Hippocampal formation (tissue), 2 donors: ENCODE data around the gene SHISA8.
"Not testable (repeated sequence)": the region's sequence is repeated elsewhere in the genome, so short reads cannot be mapped to it uniquely, and the experiment has no call there.

Experiments used
- DNase-seq, 2 donors: peaks; one replicate each; lab custom pipeline; 2025; lab: John Stamatoyannopoulos, UW

The SHISA8 gene

GRCh38 chr22:41915035-41915785 lies at the start of gene SHISA8:
SHISA8 (minus strand) TSS chr22:41915074; CDS start chr22:41914667, 407 bp downstream.
- DNase-seq: peak in 1 of 2 donors; percentile 4

- DNase-seq: no peak
Measured at GRCh38 chr22:41964112-41964491, 49.2 kb upstream of the SHISA8 start.

GRCh38 chr22:41963453-41964111 lies 48.7 kb upstream of the SHISA8 start:
- peak; percentile 36 to 59 for DNase-seq

- DNase-seq: no peak
Measured at GRCh38 chr22:41957941-41958556, 43.2 kb upstream of the SHISA8 start.

DNA sequence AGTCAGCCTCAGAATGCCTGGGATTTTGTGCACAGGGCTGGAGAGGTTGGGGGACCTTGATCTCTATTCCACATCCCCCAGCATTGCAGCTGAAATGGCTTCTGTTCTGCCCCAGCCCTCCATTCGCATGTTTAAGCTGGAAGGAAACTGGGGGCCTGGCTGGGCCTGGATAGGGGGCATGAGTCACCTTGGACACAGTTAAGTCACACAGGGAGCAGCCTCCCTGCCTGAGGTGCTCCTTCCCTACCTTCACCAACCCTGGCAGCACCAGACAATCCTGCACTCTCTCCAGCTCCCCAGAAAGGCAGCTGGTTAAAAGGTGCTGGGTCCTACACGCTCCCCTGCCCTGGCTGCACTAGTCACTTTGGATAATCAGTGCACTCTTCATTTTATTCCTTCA lies 37.8 kb upstream of the SHISA8 start:
- DNase-seq: no peak

DNA sequence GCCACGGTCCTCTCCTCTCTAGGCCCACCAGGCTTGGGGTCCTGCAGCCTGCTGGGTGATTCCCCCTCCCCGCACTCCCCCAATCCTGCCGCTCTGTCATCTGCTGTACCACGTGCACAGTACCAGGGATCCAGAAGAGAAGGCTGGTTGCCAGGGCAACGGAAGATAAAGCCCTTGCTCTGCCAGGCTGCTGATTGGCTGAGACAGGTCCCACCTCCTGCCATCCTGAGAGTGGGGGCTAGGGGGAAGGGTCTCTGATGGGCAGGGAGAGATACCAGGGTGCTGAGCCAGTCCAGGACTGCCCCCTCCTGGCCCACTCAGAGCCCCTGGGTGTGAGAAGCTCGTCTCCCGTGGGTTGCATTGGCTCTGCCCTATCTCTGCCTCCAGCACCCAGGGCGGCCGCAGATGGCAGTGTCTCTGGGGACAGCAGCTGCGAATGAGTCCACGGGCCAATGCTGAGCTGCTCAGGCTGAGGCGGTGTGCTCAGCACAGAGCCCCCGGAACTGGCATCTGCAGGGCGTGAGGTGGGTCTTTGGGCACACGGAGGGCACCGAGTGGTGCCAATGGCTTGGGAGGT lies 37.1 kb upstream of the SHISA8 start, which contains the start of gene SMIM45:
Gene SMIM45, plus strand, starts transcription at position 253 of the 577 bp plus-strand sequence.
- peak; percentile 76 to 85 for DNase-seq

DNA sequence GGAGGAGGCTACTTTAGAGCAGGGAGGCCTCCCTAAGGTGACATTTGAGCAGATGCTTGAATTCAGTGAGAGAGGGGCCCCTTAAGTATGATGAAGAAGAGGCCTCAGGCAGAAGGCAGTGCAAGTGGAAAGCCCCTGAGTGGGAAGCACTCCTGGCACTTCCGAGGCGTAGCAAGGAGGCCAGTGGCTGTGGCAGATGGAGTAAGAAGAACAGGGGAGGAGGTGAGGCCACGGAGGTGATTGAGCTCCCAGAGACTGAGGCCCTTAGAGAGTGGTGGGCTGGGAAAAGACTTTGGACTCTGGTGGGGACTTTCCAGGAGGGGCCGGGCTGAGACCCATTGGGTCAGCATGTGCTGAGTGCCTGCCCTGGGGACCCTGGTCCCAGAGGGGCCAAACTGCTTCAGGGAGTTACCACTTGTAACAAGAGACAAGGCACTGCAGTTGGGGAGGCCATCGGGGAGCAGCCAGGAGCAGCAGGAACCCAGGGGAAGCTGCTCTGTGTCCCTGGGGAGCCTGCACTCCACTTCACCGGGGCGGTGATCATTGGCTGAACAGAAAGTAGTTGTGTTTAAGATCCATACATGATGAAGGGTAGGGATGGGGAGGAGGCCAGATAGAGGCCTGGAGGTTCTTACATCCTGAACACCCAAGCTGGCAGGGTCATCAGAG lies 34.6 kb upstream of the SHISA8 start:
- no peak for DNase-seq

GRCh38 chr22:41948928-41949296 lies 34.0 kb upstream of the SHISA8 start:
- not testable (repeated sequence) for DNase-seq

DNA sequence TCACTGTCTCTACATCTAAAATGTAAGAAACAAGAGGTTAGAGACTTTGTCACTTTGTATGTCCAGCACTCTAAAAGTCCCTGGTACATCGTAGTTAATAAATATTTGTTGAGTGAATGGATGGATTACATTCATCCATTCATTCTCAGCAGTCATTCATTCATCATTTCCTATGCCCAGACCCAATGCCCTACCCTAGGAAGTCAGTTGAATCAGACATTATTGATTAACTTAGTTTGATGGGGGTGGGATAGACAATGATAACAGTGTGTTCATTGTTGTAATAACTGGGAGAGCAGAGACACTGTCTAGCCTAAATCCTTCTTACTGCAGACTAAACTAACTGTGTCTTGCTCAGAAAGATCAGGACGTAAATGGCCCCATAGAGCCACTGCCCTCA lies 33.3 kb upstream of the SHISA8 start:
- DNase-seq: no peak

- no peak for DNase-seq
Measured at GRCh38 chr22:41947424-41948080, 32.7 kb upstream of the SHISA8 start.

GRCh38 chr22:41946629-41947423 lies 32.0 kb upstream of the SHISA8 start, which contains the start of gene CENPM:
CENPM (minus strand) TSS chr22:41947152; CDS start chr22:41947076, 76 bp downstream.
- DNase-seq: peak; percentile 88 to 89

- no peak for DNase-seq
Measured at GRCh38 chr22:41943661-41944209, 28.9 kb upstream of the SHISA8 start.

- DNase-seq: peak; percentile 82 to 83
Measured at GRCh38 chr22:41940832-41941765, 26.2 kb upstream of the SHISA8 start.

DNA sequence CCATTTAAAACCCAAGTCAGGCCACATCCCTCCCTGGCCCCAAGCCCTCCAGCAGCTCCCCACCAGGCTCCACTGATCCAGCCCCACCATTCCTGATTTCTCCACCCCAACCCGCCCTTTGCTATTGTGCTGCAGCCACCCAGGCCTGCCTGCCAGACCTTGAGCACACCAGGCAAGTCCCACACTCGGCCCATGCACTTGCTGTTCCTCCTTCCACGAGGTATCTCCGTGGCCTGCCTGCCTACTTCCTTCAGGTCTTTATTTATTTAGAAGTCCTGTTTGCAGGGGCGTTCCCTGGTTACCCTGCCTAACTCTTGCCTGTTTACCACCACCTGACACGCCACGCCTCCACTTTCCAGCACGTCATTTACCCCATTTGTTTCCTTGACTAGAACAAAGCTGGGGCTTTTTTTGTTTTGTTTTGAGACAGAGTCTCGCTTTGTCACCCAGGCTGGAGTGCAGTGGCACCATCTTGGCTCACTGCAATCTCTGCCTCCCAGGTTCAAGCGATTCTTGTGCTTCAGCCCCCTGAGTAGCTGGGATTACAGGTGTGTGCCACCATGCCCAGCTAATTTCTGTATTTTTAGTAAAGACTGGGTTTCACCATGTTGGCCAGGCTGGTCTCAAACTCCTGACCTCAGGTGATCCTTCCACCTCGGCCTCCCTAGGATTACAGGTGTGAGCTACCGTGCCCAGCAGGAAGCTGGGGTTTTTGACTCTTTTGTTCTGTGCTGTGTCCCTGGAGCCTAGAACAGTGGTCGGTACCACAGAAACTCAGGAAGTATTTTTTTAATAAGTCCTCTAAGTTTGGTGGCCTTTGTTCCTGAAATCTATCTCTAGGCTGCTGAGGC lies 25.3 kb upstream of the SHISA8 start:
- DNase-seq: peak in 1 of 2 donors; percentile 31

- no peak for DNase-seq
Measured at GRCh38 chr22:41936894-41937169, 22.0 kb upstream of the SHISA8 start.

- no peak for DNase-seq
Measured at GRCh38 chr22:41935509-41935908, 20.6 kb upstream of the SHISA8 start.

GRCh38 chr22:41935015-41935351 lies 20.1 kb upstream of the SHISA8 start:
- DNase-seq: no peak

DNA sequence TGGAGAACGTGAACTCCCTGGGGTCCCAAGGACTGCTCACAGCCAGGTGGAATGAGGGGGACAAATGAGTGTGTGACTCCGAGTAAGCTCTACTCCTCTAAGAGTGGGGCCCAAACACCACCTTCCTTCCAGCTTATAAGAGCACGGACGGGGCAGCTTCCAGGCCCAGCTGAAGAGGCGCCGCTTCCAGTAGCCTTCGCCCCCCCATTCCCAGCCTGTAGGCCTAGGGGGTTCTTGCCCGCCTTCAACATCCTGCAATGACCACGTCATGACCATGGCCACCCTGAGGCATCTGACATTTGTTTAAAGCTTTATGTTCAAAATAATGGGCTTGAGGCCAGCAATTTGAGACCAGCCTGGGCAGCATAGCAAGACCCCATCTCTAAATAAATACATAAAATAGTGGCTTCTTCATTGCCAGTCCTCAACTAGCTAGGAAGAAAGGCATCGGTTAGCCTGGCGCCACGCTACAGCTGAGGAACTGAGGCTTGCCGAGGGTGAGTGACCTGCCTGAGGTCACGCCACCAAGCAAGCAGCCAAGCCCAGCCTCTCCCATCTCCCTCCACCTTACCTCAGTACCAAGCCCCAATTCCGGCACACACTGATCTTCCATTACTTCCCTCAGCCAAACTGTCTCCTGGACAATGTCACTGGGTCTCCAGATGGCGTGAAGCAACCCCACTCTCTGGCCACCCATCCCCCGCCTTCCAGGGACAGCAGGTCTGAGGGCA lies 19.6 kb upstream of the SHISA8 start:
- no peak for DNase-seq
